ENCODE measurements around the gene CLK3.
A peak's percentile ranks its signal among the peaks of the same experiment; 100 is the strongest.
"Not testable (repeated sequence)": the region's sequence is repeated elsewhere in the genome, so short reads cannot be mapped to it uniquely, and the experiment has no call there.

CLK3 gene

DNA sequence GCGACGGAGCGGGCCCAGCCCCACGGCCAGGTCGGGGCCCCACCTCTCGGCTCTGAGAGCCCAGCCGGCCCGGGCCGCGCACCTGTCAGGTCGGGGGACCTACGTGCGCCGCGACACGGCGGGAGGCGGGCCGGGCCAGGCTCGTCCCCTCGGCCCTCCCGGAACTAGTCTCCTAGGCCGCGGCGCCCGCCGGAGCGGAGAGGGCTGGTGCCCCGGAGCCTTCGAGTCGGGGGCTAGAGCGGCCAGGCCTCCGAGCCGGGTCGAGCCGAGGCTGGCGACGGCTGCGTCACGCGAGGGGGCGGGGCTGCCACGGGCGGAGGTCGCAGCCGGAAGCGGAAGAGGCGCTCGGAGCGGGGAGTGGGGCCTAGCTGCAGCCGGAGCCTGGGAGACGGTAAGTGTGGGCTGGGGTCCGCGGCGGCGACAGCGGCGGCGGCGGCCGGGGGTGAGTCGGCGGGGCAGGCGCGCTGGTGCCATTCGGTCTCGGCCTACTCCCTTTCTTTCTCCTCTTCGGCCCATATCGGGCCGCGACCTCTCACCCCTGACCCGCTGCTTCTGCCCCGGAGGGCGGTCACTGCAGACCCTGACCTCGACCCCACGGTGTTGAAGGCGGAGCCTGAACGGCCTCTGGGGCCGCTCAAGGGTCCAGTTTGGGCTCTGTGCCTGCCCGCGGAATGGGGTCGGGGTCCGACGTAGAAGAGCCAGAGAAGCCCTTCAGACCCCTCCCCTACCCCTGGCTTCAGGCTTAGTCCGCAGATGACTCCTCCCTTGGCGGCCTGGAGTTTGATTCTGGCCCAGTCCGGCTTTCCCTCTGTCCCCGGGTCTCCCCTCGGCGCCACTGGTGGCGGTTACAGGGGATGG is at the start of gene CLK3:
Gene CLK3, plus strand, starts transcription at position 329 of the 858 bp plus-strand sequence. CDS start 3,361 bp downstream, outside the sequence.
- peak; percentile 92 for ATAC-seq
- peak; percentile 99 for DNase-seq

DNA sequence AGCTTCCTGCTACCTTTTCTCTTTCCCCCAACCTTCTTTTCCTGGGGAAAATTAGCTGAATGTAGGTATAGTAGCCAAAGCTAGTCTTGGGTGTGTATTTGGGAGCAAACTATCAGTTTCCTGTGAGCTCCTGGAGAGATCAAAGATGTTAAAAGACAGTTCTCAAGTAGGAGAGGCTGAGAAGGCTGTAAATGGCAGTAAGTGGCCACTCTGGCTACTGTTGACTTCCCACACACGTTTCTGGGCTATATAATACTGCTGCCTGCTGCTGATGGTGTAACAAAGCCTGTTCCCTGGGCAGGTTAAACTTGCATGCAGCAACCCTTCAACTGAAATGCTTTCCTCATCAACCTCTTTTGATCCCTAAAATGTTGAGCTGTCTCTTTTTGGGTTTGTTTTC is 47.0 kb upstream of the CLK3 start:
- DNase-seq (no peak), ATAC-seq (no peak)

DNA sequence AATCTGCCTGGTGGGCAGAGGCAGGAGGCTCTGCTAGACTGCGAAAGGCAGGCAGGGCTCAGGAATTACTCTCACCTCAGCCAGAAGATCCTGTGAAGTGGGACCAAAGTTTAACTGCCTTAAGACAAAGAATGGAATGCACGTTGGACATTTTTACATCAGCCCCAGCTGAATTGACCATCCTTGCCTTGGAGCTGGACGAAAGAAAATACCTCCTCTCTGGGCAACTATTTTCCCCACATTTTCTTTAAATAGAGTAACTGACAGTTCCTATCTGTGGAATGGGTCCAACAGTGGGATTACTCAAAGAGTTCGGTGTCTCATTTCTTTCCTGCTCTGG is 45.9 kb upstream of the CLK3 start:
- DNase-seq (no peak), ATAC-seq (no peak)

DNA sequence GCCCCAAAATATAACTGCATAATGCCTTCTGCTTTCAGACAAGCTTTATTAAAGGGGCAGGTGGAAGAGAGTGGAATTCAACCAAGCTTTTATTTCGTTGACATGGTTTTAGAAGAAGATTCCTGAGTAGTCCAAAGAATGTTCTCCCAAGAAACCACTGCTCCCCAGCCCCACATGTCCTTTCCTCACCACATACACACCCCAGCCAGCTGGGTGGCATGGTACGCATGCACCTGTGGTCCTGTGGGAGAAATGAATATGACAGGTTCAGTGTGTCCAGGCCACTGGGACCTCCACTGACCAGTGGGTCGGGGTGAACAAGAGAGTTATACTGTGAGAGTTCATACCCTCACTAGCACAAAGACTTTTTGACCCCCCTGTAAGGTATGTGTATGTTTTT is 44.4 kb upstream of the CLK3 start:
- DNase-seq (no peak), ATAC-seq (no peak)

DNA sequence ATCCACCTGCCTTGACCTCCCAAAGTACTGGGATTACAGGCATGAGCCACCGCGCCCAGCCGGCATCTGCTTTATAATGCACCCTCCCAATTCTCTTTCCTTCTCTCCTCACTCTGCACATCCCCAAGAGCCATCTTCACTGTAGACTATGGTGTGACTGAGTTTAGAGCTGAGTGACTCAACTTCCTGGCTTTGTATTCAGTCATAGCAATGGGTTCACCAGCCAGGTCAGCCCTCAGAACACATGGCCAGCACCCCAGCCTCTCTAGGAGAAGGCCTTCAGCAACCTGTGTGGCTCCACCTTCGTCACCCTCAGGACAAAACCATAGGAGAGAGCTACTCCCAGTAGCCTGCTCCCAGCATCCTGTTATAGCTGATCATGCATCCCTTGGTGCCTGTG is 41.6 kb upstream of the CLK3 start:
- DNase-seq (no peak), ATAC-seq (peak; percentile 63)

DNA sequence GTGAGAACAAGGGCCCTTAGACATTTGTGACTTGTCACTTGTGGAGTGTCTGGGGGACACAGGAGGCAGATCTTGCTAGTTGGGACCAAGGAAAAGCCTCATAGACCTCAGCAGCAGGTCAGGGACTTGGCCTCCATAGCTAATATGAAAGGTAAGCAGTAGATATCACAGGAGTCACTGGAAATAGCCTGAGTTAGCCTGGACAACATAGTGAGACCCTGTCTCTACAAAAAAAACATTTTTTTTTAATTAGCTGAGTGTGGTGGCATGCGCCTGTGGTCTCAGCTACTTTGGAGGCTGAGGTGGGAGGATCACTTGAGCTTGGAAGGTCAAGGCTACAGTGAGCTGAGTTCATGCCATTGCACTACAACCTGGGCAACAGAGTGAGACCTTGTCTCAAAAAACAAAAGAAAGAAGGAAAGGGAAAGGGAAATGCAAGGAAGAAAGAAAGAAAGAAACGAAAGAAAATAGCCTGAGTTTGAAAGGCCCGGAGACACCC is 37.1 kb upstream of the CLK3 start:
- ATAC-seq: no peak

DNA sequence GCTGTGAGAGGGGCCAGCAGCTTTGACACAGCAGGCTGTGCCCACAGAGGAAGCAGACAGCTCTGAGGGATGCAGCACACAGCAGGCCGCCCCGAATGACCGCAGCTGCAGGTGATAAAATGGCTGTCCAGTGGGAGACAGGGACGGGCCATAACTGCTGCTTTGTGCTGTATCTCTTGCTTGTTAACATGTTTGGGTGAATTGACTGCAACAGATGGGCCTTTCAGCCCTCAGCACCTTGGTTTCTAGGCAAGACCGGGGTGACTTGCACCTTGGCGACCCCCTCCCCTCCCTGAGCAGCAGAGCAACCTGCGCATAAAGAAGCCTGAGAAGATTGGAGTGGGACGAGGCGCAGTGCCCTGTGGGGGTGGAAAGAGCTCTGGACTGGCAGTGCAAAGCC is 36.6 kb upstream of the CLK3 start:
- no peak for ATAC-seq
- DNase-seq: no peak

More for the DNA sequence above, 37.1 kb upstream of the CLK3 start:
- no peak for DNase-seq

DNA sequence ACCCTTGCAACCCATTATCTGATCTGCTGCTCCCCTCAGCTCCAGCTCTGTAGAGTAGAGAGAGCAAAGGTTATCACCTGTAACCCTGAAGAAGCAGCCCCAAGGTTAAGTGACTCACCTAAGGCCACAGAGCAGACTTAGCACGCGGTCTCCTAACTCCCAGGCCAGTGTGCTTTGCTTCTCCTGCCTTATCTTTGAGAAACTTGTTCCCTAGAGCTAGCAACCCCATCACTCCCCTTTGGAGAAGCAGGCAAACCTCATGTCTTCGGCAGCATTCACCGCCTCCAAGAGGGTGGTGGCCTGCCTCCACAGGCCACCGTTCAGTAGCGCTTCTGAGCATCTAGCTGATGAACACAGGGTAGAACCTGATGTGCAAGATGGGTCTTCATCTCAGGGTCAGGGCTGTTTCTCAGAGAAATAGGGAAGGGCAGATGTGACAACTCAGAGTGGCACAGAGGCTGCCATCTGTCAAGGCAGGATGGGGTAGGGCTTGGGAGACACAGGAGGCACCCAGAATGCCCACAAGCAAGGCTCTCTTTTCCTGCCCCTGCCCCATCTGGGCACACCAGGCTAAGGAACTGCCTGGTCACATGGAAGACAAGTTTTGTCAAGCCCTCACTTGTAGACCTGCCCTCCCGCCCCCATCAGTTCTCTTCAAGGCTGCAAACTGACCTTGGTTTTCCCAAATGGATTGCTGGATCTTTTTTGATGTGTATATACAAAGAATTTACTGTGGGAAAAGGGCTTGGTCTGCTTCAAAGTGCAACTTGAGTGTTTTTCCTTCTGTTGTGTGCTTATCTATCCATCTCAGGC is 34.9 kb upstream of the CLK3 start:
- ATAC-seq (peak; percentile 36), DNase-seq (no peak)

DNA sequence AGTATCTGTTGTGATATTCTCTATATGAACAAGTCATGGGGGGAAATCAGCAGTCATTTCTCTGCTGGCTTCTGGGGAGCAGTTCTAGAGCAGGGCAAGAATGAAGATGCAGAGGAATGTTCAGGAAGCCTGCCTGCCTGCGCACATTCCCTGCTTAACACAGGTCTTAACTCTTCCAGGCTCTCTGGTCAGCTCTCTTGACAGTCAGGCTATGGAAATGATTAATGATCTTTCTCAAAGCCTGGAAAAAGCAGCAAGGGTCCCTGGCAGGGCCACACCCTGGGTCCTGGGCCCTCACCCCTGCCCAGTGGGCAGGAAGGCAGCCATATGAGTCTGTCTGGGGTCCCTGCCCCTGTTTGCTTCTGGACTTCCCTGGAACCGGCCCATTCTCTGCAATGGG is 31.4 kb upstream of the CLK3 start:
- DNase-seq (no peak), ATAC-seq (no peak)

DNA sequence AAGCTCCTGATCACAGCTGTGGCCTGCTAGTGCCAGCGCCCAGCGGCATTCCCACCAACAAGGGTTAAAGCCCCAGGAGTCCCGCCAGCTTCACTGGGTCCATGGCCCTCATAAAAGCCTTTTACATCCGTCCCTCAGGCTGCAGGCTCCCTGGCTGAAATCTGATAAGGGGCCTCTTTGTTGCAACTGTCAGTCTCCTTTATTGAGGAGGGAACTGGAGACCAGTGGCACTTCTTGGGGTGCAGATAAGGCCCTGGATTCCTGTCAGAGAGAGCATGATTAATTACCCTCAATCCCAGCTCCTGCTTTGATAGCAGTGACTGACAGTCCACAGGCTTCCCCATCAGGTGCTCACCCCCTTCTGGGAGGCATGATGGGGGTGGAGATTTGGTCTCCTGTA is 30.9 kb upstream of the CLK3 start:
- ATAC-seq: no peak
- DNase-seq: no peak

DNA sequence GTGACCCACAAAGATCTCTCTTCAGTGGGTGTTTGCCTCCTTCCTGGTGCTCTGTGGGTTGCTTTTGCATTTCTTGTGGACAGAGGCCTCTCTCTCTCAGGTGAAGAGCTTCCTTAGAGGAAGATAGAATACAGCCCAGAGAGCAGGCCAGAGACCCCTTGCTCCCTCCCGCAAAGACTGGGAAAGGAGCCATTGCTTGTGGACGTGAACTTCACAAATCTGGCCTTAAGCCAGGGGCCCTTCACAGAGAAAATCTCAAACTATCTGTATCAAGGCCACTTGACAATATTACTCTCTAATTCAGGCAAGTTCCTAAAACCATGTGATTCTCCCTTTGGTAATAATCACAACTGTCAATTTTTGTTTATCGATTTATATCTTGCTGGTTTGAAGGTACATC is 30.4 kb upstream of the CLK3 start:
- ATAC-seq (no peak), DNase-seq (no peak)

DNA sequence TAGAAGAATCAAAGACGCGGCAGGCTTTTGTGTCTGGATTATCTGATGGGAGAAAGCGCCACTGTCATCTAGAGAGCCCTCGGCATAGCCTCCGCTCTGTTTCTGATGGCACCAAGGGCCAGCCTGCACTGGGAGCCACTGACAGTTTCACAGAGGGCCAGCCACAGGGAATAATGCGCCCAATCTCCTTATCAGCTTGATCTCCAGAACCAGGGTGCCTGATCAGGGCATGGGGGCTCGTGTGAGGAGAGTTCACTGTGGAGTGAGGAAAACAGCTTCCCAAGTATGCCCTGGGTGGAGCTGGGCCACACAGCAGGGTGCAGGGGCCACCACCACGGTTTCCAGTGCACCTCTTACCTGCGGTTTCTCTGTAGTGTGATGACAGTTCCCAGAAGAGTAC is 29.8 kb upstream of the CLK3 start:
- ATAC-seq (no peak), DNase-seq (no peak)

DNA sequence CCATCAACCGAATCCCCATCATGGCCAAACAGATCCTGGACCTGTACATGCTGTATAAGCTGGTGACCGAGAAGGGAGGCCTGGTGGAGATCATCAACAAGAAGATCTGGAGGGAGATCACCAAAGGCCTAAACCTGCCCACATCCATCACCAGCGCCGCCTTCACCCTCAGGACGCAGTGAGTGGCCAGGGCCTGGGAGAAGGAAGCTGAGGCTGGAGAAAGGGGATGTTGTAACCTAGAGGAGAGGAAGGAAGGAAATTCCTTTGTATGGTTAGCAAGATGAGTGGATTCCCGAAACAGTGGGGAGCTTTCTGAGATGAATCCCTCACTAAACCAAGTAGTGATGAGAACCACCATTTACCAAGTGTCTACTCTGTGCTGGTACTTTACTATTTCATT is 25.8 kb upstream of the CLK3 start:
- ATAC-seq (no peak), DNase-seq (no peak)

DNA sequence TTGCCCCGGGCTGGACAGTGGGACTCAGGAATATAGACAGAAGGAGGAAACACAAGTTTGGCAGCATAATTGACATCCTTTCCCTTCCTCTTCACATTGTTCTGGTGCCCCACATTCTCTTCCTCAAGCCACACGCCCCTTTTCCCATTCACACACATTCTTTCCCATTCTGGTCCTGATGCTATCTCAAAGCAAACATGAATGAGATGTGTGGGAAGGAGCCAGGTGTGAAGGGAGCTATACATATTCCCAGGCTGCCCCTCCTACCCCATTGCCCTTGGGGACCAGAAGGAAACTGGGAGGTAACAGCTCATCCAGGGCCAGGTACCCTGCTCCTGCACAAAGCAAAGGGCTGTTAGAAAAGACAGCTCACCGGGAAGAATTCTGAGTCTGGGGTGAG is 23.4 kb upstream of the CLK3 start:
- no peak for ATAC-seq
- DNase-seq: no peak

DNA sequence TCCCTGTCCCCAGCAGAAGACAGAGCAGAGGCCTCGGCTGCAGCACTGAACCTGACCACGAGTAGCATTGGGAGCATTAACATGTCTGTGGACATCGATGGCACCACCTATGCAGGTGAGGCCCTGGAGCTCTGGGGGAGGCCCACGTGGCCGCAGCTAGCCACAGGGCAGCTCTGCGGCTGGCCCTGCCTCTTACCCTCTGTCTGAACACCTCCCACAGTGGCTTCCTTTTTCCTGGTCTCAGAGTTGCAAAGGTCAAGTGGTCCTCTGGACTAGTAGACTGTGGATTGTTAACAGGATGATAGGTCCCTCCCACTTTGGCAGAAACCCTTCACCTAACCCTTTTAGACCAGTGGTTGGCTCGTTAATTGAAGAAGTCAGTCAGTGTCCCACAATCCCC is 22.5 kb upstream of the CLK3 start:
- DNase-seq: no peak
- no peak for ATAC-seq

DNA sequence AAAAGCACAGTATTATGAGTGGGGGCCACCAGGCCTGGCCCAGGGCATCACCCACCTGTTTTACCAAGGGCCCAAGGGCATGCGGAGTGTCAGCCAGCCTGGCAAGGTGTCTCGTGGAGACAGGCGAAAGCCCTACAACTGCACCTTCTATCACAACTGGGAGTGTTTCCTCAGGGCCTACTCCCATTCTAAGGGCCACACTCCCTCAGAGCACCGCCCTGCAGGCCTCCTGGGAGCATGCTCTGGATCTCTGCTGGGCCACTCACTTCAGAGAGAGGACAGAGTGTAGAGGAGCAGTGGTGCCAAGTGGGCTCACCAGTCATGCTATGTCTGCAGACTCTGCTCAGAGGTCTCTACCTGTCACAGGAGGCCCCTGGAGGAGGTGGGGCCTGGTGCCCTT is 21.2 kb upstream of the CLK3 start:
- ATAC-seq (no peak), DNase-seq (no peak)

DNA sequence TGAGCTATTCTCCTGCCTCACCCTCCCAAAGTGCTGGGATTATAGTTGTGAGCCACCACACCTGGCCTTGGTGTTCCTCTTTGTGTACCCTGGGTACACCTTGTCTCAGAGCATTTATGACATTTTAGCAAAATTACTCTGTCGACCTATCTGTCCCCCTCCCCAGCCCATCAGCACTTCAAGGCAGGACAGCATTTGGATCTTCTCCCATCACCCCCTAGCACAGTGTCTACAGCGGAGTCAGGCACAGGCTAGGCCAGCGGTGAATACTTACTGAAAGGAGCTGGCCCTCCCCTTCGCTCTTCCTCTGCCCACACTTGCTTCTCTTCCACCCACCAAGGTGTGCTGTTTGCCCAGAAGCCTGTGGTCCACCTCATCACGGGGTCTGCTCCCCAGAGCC is 20.4 kb upstream of the CLK3 start:
- ATAC-seq: no peak
- no peak for DNase-seq

DNA sequence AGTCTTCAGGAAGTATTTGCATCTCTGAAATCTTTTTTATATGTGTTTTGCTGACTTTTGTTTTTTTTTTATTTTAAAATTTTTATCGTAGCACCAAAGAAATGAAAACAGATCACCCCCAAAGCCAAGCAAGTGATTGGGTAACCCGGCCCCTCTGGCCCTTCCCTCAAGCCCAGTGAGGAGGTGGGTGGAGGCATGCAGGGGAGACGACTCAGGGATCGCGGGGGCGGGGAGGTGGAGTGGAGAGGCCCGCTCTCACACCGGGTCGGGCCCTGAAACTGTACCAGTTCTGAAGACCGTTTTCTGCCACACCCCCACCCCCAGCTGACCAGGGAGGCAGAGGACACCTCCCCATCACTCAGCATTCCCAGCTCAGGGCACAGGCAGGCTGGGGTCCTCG is 18.9 kb upstream of the CLK3 start:
- not testable (repeated sequence) for ATAC-seq

DNA sequence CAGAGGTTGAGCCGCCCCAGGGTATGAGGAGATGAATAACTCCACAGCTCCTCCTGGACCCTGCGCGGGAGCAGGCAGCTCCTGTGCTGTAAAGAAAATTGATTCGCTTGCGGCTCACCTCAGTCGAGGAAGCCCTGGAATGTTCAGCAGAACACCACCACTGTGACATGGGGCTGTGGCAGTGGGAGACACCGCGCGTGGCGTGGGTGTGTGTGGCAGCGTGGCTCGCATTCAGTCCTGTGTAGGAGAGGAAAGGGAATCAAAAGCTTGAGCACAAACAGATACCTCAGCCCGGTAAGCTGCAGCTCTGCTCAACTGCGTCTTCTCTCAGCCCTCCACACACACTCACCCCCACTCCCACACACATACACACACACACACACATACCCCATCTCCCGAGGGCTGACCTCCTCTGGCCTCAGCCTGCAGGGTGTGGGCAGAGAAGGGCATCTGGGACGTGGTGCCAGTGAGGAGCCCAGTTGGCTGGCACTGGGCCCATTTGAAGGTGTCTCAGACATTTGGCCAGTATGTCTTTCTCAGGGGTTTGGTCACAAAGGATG is 18.4 kb upstream of the CLK3 start:
- not testable (repeated sequence) for DNase-seq, ATAC-seq

More for the DNA sequence above, 18.9 kb upstream of the CLK3 start:
- not testable (repeated sequence) for DNase-seq

DNA sequence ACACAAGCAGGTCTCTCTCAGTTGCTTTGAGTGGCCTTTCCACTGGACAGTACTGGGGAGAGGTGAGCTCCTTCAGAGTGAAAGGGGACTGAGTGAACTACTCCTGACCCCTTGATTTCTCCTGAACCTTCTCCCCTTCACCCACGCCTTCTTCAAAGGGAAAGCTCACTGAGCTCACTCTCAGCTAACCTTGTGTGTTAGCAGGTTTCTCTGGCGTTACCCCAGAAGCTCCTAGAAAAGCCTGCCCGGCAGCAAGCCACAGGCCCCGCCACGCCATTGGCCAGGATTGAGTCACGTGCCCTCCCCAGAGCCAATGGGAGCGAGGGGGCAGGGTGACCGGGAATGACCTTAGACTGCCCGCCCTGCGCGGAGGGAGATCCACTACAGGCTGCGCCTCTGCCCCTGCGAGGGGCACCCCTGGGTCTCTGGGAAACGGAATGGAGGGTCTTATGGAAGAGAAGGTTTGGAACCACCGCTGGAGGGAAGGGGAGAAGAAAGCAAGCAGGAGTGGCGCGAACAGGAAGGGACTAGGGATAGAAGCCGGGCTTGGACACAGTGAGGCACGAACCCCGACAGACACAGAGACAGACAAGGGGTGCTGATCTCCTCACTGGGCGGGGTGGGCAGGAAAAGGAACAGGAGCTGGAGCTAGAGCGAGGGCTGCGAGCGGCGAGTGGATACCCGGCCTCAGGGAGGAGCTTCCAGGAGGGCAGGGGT is 17.4 kb upstream of the CLK3 start:
- ATAC-seq: peak; percentile 97
- peak; percentile 91 for DNase-seq

DNA sequence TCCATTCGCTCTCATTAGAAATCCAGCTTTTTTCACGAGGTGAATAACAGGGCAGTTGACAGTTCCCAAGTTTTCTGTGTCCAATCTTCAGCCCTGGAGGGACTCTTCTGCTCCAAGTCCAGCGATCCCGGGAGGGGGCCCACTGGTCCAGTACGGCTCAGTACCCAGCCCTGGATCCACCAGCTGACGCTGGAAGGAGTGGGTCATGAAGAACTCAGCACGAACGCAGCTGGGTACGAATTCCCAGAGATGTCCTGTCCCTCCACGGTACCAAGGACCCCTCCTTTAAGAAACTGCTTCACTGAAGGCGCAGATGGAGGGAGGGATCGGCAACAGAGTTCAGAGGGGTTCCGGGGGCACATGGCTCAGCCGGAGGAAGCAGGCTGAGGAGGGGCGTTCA is 16.5 kb upstream of the CLK3 start:
- DNase-seq: no peak
- no peak for ATAC-seq

DNA sequence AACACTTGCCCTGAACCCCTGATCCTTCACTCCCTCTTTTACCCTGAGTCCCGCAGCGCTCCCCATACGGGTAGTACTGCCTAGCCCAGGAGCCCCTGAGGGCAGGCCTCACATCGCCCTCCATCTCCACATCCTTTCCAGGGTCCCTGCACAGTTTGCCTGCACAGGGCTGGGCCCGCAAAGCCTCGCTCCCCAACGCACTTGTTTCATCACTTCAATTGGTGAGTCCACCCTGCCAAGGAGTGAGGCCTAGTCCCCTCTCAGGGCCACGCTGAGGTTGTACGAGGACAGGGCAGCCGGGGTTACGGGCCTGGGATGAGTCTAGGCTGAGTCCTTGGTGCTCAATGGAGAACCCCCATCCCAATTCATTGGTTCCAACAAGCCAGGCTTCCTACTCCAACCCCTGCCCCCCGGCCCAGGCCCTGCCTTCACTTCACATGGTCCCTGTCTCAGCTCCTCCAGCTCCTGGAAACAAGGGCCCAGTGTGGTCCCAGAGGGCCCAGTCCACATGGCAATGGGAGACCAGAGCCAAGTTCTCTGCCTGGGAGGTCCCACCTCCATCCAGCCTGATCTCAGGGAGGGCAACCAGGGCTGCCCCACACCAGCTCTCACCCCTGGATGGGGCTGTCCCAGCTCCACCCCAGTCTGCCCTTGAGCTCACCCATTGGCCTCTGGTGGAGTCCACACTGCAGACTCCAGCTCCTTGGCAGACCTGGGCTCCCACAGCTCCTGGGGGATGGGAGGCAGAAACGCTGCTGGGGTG is 12.4 kb upstream of the CLK3 start:
- ATAC-seq: no peak
- DNase-seq: no peak
